CD4-positive, alpha-beta T cell treated with Interleukin-6 at 100 ng/mL for 8 hours (primary cell): Measurements from ENCODE around the gene HS2ST1.
"Not testable (repeated sequence)": the region's sequence is repeated elsewhere in the genome, so short reads cannot be mapped to it uniquely, and the experiment has no call there.

ENCODE experiments used
- DNase-seq: peaks from one replicate; pipeline ENCODE4 v3.0.0-alpha.2; 2020; ENCODE audit warnings: mixed read lengths, low spot score

The HS2ST1 gene

GRCh38 chr1:87066708-87067107 lies 152.3 kb downstream of the HS2ST1 start:
- DNase-seq: not testable (repeated sequence)

DNA sequence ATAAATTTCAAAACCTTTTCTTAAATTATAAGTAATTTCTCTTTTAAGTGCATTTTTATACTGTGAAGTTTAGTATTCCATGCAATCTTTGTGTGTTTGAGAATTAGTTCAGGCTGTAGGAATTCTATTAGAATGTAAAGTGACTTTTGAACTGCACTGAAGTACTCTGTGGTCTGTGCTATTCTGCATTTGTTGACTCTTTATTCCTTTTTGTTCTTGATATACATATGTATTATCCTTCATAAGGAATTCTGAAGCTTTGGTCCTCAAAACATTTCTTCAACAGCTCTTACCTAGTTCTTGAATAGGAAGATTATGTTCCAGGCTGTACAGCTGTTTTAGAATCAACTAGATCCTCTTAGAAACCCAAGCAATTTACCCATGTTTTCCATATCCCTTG lies 158.0 kb downstream of the HS2ST1 start:
- no peak for DNase-seq

- no peak for DNase-seq
Measured at GRCh38 chr1:87072904-87073303, 158.5 kb downstream of the HS2ST1 start.

DNA sequence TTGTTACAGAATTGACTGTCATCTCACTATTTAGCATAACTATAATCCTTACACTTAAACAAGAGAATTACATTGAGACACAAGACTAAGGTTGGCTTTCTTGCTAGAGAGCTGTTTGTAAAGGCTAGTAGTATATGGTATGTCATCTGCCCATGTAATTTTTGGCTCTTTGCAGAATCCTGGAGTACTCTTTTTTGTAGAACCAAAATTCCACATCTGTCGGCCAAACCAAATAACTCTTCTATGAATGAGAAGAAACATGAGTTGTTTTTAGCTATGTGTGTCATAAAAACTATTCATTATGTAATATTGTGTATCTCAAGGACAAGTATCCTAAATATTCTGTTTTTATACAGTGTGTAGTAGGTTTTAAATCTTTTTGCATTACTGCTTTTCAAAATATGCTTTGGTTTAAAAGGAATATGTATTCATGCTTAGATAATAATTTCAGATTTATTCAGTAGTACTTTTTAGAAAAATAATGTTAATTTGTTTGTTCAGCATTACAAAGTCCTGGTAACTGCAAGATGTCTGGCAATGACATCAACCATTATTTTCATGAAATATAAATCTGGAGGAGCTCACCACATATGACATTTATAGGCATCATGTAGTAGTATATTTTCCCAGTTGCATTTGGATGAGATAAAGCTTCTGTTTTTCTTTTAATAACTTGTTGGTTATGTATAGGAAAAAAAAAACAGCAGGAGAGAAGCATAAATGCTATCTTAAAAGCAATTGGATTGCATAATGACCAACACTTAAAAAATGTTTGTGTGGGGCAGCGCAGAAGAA lies 159.8 kb downstream of the HS2ST1 start:
- no peak for DNase-seq

GRCh38 chr1:87077959-87078639 lies 163.7 kb downstream of the HS2ST1 start:
- no peak for DNase-seq

GRCh38 chr1:87084244-87084836 lies 169.9 kb downstream of the HS2ST1 start:
- peak; percentile 4 for DNase-seq

DNA sequence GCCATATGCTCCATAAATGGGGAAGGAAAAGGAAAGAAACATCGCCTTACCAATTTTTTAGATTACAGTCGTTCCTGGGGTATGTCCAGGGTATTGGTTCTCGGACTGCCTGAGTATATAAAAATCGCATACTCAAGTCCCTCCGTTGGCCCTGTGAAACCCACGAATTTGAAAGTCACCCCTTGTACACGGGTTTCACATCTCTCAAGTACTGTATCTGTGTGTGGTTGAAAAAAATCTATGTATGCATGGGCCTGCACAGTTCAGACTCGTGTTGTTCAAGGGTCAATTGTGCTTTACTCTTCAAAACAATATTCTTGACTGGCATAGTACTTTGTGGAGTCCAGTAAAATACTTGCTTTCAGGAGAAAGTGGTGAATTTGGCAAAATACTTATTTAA lies 171.7 kb downstream of the HS2ST1 start:
- DNase-seq: no peak

GRCh38 chr1:87089070-87089736 lies 174.8 kb downstream of the HS2ST1 start:
- no peak for DNase-seq

- no peak for DNase-seq
Measured at GRCh38 chr1:87089823-87090222, 175.4 kb downstream of the HS2ST1 start.

GRCh38 chr1:87091425-87091824 lies 177.0 kb downstream of the HS2ST1 start:
- DNase-seq: no peak

- DNase-seq: no peak
Measured at GRCh38 chr1:87092846-87093245, 178.4 kb downstream of the HS2ST1 start.

DNA sequence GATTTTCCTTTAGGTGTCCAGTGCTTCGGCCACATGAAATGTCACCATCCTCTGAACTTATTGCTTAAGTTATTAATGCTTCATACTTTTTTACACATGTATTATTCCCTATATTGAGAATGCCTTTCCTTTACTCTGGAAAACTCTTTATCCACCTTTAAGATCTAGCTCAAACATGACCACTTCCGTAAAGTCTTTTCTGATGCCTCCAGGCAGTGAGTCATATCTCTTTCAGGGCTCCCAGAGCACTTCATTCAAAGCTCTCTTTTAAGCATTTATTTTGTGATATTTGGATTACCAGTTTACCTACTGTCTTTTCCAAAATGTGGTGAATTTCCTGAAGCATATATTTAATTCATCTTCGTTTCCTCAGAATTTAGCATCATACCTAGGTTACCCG lies 178.9 kb downstream of the HS2ST1 start:
- no peak for DNase-seq

DNA sequence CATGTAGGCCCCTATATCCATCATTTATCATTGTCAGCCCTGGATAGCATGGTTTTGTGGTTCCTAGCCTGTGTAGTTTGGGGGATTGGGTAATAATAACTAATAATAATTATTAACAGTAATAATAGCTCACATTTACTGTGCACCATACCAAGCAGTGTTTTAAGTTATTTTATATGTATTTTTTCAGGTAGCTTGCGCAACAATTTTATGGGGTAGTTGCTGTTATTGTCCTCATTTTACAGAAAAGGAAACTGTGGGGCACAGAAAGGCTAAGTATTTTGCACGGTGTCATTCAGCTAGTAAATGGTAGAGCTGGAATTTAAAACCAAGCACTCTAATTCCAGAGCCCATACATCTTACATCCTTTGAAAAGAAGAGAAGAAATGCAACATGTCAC lies 179.8 kb downstream of the HS2ST1 start:
- no peak for DNase-seq

DNA sequence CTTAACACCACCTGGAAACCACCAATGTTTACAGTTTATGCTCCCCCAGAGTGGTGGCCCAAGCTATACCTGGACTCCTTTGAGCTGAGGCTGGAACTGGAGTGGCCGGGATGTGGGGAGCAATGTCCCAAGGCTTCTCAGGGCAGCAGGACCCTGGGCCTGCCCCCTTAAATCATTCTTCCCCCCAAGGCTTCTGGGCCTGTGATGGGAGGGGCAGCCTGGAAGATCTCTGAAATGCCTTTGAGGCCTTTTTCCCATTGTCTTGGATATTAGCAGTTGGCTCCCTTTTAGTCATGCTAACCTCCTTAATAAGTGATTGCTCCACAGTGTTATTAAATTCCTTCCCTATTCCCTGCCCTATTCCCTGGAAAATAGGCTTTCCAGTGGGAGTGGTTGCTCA lies 185.8 kb downstream of the HS2ST1 start:
- no peak for DNase-seq

- DNase-seq: no peak
Measured at GRCh38 chr1:87103074-87103473, 188.6 kb downstream of the HS2ST1 start.

DNA sequence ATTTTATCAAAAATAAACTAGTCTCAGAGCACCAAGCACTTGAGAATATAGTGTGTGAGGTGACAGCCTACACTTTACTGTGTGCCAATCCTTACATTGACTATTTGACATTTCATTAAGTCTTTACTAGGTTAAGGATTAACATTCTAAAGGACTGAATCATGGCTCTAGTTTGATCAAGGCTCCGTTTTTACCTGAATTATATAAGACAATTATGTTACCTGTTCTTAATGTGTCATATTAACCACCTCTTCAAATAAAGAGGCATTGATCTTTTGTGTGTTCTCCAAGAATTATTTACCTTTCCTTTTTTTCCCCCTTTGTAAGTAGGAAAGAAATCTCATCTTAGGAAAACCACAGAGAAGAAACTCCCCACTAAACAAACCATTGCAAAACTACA lies 189.7 kb downstream of the HS2ST1 start:
- no peak for DNase-seq

DNA sequence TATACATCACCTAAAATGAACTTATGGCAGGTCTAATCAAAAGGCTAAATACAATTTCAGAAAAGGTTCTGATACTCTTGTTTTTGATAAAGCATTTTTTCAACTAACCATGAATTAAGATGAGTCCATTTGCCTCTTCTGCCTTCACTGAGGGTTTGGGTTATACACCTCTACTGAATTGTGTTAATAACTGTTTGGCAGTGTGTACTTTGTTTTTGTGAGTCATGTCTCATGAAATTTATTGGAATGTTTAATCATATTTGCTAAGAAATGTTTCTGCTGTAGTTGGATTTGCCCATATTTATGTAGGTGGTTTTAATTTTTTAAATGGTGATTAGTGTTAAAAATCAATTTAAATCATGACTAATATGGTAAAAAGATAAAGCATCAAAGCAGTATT lies 190.5 kb downstream of the HS2ST1 start:
- DNase-seq: no peak

DNA sequence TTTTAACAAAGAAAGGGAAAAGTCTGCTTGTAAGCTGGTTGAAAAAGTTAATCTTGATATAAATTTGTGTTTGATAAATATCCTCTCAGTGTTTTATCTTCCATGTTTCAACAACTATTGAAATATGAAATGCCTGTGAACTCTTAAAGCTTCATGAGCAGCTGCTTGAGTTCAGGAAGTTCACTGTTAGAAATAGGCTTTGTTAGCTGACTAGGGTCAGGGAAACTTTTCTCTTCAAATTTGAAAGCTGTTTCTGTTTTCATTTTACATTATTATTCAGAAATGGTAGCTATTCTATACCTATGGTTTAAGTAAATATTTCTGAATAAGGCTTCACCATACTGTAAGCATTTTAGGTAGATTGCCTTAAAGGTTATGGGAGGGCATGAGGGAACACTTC lies 191.7 kb downstream of the HS2ST1 start:
- no peak for DNase-seq

GRCh38 chr1:87106867-87107266 lies 192.4 kb downstream of the HS2ST1 start:
- DNase-seq: no peak

DNA sequence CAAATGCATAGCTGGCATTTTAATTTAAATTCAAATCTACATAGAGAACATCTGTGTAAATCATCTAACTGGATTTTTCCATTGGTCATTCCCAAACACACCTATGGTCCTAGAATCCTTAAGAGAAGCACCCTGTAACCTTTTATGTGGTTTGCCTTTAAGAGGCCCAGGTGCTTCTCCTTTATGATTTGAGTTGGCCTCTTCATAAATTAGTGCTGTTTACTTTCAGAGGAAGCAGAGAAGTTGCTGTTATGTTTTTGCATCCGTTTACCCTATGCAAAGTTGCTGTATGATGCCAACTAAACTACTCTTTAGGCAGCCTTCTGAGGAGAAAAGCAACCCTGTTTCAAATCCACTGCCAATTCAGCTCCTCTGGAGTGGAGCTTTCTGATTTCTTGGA lies 193.8 kb downstream of the HS2ST1 start:
- DNase-seq: no peak

DNA sequence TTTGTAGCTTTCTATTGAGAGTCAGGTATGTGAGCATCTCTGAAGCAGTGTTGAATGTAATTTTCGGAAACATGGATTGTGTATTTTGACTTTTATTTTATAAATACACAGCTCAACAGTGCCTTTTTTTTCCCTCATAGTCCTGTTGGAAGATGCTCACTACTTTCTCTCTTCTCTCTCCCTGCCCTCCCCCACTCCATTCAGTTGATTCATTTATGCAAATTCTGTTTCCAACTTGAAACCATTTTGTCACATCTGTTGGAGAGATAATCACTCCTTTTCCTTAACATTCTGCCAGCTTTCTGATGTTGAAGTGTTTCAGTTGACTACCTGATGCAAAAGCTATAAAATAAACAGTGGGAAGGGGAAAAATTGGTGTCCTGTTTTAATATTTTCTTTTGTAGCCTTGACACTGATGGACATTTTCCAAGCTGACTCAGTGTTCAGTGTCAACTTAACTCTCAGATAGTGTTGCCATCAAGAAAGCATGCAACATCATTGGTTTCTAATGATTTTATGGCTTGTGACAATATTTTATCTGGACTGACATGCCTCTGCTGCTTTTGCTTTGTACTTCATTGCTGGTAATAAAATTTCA lies 194.5 kb downstream of the HS2ST1 start:
- DNase-seq: no peak

DNA sequence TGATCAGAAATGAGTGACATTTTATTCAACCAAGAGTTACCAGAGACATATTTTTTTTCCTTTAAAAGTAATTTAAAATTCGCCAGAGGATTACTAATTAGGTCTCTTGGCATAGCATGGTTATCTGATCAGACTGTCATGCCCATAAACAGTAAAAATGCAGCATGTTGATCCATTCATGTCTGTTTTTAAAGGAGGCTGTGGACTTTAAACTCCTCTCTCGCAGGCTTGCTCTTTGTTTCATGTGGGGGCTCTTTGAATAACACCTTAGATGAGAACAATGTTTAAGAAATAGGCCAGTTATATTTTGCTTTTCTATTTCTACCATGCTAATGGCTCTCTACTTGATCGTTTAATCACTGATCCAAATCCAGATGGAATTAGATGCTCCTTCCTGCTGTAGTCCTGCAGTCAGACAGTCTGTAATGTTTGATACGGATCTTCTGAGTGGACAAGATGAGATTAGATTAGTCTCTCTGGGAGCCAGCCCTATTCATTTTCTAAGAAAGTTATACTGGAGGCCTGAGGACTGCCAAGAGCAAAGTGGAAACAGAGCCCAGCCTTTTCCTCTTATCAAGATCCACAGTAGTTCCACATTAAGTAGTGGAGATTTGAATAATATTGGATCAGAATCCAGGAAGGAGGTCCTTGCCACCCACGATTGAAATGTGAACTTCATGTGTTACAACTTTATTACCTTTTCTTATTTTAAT lies 197.4 kb downstream of the HS2ST1 start:
- DNase-seq: no peak
